ENCODE data around the gene ETDC.

DNA sequence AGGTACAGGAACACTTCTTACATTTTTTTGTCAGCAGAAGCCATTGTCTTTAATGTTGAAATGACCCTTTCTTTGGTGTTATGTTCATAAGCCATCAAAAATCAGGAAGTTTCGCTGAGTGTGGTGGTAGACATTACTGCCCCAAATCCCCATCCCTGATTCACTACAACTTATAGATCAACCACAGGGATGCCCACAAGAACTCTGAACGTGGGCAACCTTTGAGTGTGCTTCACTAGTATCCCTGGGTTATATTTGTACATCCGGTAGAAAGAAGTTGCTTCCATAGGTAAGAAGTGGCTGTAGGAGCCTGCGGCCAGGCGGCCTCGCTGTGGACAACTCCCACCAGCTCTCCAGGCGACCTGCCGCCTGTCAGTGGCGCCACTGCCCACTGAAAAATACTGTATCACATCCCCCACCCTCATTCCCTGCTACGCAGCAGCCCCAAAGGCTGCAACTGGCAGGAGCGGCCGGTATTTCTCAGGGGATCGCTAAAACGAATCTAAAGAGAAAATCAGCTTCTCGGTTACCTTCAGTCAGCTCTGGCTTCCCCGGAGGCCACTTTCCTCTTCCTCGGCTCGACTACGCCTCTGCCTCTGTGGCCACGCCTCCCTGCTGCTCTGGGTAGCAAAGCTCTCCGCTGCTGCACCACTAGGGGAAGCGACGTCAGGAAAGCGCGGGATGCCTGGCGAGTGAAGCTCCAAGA, 13.9 kb upstream of the ETDC start:
- TF ChIP-seq CTCF (IDR thresholded peaks at IDR 0.05; ENCODE audit: borderline replicate concordance, extremely low read depth, low read length, poor library complexity, severe bottlenecking) (no peak), EZH2 (IDR thresholded peaks at IDR 0.05; ENCODE audit: borderline replicate concordance, low read depth, low read length, severe bottlenecking) (no peak)

Measured in DND-41 (cell line).